Transverse colon (tissue), 3 donors: ENCODE data around the gene KCNIP3.

ENCODE experiments used
- CTCF ChIP-seq, 5 experiments: fragments of 200-600 bp in 3 of 5; fragments of 450-650 bp in 2 of 5; sonication (generic) in 3 of 5; IDR thresholded peaks; 1 replicate in 2 of 5; 2 replicates in 3 of 5; pipeline ENCODE4 v1.5.1; 2016 to 2017; ENCODE audit warnings: antibody characterized with exemption in 5 of 5, inconsistent platforms in 3 of 5, mild to moderate bottlenecking in 2 of 5, moderate library complexity in 1 of 5
- POLR2A ChIP-seq: fragments of 450-650 bp; IDR thresholded peaks from one replicate; pipeline ENCODE4 v1.6.1; 2016; ENCODE audit warnings: antibody characterized with exemption, mild to moderate bottlenecking, moderate library complexity

- TF ChIP-seq CTCF (IDR thresholded peaks at IDR 0.05) (no peak), POLR2A (no peak)
These were observed 27.9 kb downstream of the KCNIP3 start for GRCh38 chr2:95325026-95325425.
